Adrenal gland (tissue), 12 donors: ENCODE data around the gene CLMN. TPM values are rescaled to one million over a fixed set of nuclear protein-coding genes. Genes with fewer than 3 reads are reported as not detected.

Source experiments
- DNase-seq, 7 donors: peaks; one replicate each; pipeline ENCODE4 v3.0.0-alpha.2; 2019 to 2020
- H3K27ac ChIP-seq, 5 donors: fragments of 200-600 bp; sonication (generic) in 4 of 5; 1 replicate in 3 of 5; 2 replicates in 2 of 5; pipeline versions ENCODE4 v1.5.1 to v1.8.0; 2016 to 2020; ENCODE audit warnings: mild to moderate bottlenecking in 1 of 5
- H3K27me3 ChIP-seq: fragments of 200-600 bp; 2 replicates; pipeline ENCODE4 v1.8.0; 2021
- H3K36me3 ChIP-seq, 2 donors: fragments of 200-600 bp; replicated peaks in 1 of 2; 1 replicate in 1 of 2; 2 replicates in 1 of 2; pipeline versions ENCODE4 v1.5.1 to v1.8.0; 2018 to 2022
- H3K4me1 ChIP-seq, 2 donors: fragments of 200-600 bp; replicated peaks in 1 of 2; 1 replicate in 1 of 2; 2 replicates in 1 of 2; pipeline versions ENCODE4 v1.5.1 to v1.8.0; 2018 to 2021
- H3K4me3 ChIP-seq, 4 donors: fragments of 200-600 bp; sonication (generic) in 3 of 4; one replicate each; pipeline ENCODE4 v1.5.1; 2016 to 2018
- H3K9me3 ChIP-seq, 3 donors: fragments of 200-600 bp; sonication (generic) in 1 of 3; replicated peaks in 1 of 3; 1 replicate in 2 of 3; 2 replicates in 1 of 3; pipeline versions ENCODE4 v1.5.1 to v1.8.0; 2016 to 2021
- POLR2A ChIP-seq, 2 donors: fragments of 450-650 bp; IDR thresholded peaks; one replicate each; pipeline ENCODE4 v1.6.1; 2017; ENCODE audit warnings: antibody characterized with exemption in 2 of 2, mild to moderate bottlenecking in 2 of 2, moderate library complexity in 1 of 2
- WGBS, 4 donors: extraction: QIAGEN DNeasy Blood & Tissue Kit in 2 of 4; methylation state at CpG; one replicate each; pipeline versions ENCODE4 v1.1.5 to v1.1.7; 2013 to 2017; 5-methylcytosine and 5-hydroxymethylcytosine counted together
- intact Hi-C, 2 donors: fragments of 100-400 bp; cut with DNase I; formaldehyde crosslinking; loops; one replicate each; pipeline versions ENCODE4 v1.14.1 to v1.15.0; 2022 to 2023
- polyA plus RNA-seq, 3 donors: library from polyadenylated mRNA; stranded (reverse); fragments of 200-250 nt in 2 of 3; fragments of 350-450 nt in 1 of 3; fragmentation: Illumina TruSeq in 1 of 3; extraction: RNeasy Lipid Tissue Mini Kit (QIAGEN cat#74804) in 1 of 3; gene quantifications; one replicate each; pipeline ENCODE4 v1.2.3, GENCODE V29; 2013 to 2014
- total RNA-seq, 9 donors: library from RNA; depleted of rRNA in 4 of 9; stranded (reverse); fragments of >200 nt in 4 of 9; fragments of 120-200 nt in 1 of 9; fragmentation: NEBNext Ultra II Directional in 1 of 9; extraction: Animal tissue kit (Norgen Biotek cat#: 25700) in 1 of 9; gene quantifications; one replicate each; pipeline versions ENCODE4 v1.1.0 to v1.2.4, GENCODE V29; 2013 to 2023
- TF ChIP-seq, protein P1 (sequence below), 6 experiments: fragments of 450-650 bp in 4 of 6; fragments of 200-600 bp in 2 of 6; sonication (generic) in 1 of 6; IDR thresholded peaks; 1 replicate in 5 of 6; 2 replicates in 1 of 6; pipeline versions ENCODE4 v1.5.1 to v1.8.0; 2016 to 2021; ENCODE audit warnings: antibody characterized with exemption in 6 of 6, mild to moderate bottlenecking in 2 of 6, moderate library complexity in 1 of 6
- donor health status: healthy with polysubstance abuse.
- donor health status: Bipolar disorder and iron deficiency.
- donor health status: DM: yes; HTN: yes; CAD: no.
- donor health status: DM: no; HTN: no; CAD: no.
- donor health status: DM: no; HTN: no; CAD: no.
- donor health status: DM: yes; HTN: yes; CAD: no.

Gene CLMN
- total and polyA plus RNA-seq, 12 donors, result 2.7 to 9.5 (median 4.9) TPM

DNA sequence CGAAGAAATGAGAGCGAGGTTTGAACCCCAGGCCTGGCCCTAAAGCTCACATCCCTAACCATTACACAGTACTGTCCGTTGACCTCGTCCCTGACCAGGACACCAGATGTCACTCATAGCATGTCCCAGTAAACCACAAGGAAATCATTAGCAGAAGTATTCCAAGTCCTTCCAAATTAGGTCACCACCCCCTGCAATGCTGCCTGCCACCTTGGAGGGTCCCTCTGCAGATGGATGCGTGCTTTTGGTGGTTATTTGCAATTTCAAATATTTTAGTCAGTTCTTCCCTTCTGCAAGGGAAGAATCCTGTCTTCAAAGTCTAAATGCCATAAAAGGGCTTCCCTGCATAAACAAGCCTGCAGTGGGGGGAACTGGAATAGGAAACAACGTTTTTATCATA, 71.3 kb downstream of the CLMN start:
- TF ChIP-seq, protein P1, sequence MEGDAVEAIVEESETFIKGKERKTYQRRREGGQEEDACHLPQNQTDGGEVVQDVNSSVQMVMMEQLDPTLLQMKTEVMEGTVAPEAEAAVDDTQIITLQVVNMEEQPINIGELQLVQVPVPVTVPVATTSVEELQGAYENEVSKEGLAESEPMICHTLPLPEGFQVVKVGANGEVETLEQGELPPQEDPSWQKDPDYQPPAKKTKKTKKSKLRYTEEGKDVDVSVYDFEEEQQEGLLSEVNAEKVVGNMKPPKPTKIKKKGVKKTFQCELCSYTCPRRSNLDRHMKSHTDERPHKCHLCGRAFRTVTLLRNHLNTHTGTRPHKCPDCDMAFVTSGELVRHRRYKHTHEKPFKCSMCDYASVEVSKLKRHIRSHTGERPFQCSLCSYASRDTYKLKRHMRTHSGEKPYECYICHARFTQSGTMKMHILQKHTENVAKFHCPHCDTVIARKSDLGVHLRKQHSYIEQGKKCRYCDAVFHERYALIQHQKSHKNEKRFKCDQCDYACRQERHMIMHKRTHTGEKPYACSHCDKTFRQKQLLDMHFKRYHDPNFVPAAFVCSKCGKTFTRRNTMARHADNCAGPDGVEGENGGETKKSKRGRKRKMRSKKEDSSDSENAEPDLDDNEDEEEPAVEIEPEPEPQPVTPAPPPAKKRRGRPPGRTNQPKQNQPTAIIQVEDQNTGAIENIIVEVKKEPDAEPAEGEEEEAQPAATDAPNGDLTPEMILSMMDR (IDR thresholded peaks at IDR 0.05), result no peak
- TF ChIP-seq POLR2A (IDR thresholded peaks at IDR 0.05), result no peak
- peak in 1 of 7 donors; percentile 10 for DNase-seq
- 62 to 72% (median 72%) methylated on average over 6 of the region's 6 CpGs for WGBS, 4 donors
- H3K4me1 ChIP-seq, result no peaks in the 10 kb centered on the region
- no peaks in the 10 kb centered on the region for H3K27me3 ChIP-seq
- intact Hi-C loops, result no loop called here
- no peaks in the 10 kb centered on the region for H3K9me3 ChIP-seq
- H3K36me3 ChIP-seq, result no peaks in the 10 kb centered on the region
- no peak overlapping the region for H3K4me3 ChIP-seq
- H3K27ac ChIP-seq, result no peak overlapping the region

- Histone ChIP-seq H3K4me3 (no peak overlapping the region), H3K4me1 (no peaks in the 10 kb centered on the region), H3K36me3 (no peaks in the 10 kb centered on the region), H3K27me3 (no peaks in the 10 kb centered on the region), H3K27ac (no peak overlapping the region), H3K9me3 (no peaks in the 10 kb centered on the region)
- intact Hi-C loops, result no loop called here
- DNase-seq, result no peak
- no peak for TF ChIP-seq POLR2A (IDR thresholded peaks at IDR 0.05)
- TF ChIP-seq, protein P1 (IDR thresholded peaks at IDR 0.05), result no peak
Observed at GRCh38 chr14:95246870-95247269, 72.8 kb downstream of the CLMN start.

DNA sequence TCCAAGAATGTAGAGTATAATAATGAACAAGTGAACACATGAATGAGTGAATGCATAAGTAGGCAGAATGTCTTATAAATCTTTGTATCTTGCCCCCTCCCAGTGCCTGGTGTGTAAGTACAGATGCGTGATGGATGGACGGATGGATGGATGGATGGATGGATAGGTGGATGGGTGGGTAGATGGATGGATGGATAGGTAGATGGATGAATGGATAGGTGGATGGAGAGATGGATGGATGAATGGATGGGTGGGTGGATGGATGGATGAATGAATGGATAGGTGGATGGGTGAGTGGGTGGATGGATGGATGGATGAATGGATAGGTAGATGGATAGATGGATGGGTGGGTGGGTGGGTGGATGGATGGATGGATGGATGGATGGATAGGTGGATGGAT, 74.4 kb downstream of the CLMN start:
- intact Hi-C loops, result no loop called here
- 87 to 97% (median 89%) methylated on average over 2 of the region's 2 CpGs for WGBS, 4 donors
- H3K36me3 ChIP-seq, result no peaks in the 10 kb centered on the region
- no peak for DNase-seq
- H3K4me1 ChIP-seq, result no peaks in the 10 kb centered on the region
- no peak overlapping the region for H3K27ac ChIP-seq
- no peaks in the 10 kb centered on the region for H3K9me3 ChIP-seq
- no peak overlapping the region for H3K4me3 ChIP-seq
- H3K27me3 ChIP-seq, result no peaks in the 10 kb centered on the region
- TF ChIP-seq POLR2A (IDR thresholded peaks at IDR 0.05), result no peak
- TF ChIP-seq, protein P1 (IDR thresholded peaks at IDR 0.05), result no peak

- Histone ChIP-seq H3K27me3 (no peaks in the 10 kb centered on the region), H3K4me1 (no peaks in the 10 kb centered on the region), H3K36me3 (no peaks in the 10 kb centered on the region), H3K9me3 (no peaks in the 10 kb centered on the region), H3K4me3 (no peak overlapping the region), H3K27ac (no peak overlapping the region)
- intact Hi-C loops, result no loop called here
- DNase-seq, result no peak
- TF ChIP-seq, protein P1 (IDR thresholded peaks at IDR 0.05), result no peak
- no peak for TF ChIP-seq POLR2A (IDR thresholded peaks at IDR 0.05)
- WGBS, 4 donors, result 90 to 93% (median 91%) methylated on average over 3 of the region's 3 CpGs
Observed at GRCh38 chr14:95244587-95244986, 75.1 kb downstream of the CLMN start.
